Erythroblast (primary cell): ENCODE measurements around the gene TAX1BP3.

Experiments
- GATA1 ChIP-seq: IDR thresholded peaks from 2 replicates; pipeline ENCODE4 v1.6.1; 2011; ENCODE audit warnings: low read depth, mild to moderate bottlenecking, control low read depth, low read length, moderate library complexity
- POLR2A ChIP-seq: IDR thresholded peaks from 2 replicates; pipeline ENCODE4 v1.6.1; 2011; ENCODE audit warnings: mild to moderate bottlenecking, low read length

DNA sequence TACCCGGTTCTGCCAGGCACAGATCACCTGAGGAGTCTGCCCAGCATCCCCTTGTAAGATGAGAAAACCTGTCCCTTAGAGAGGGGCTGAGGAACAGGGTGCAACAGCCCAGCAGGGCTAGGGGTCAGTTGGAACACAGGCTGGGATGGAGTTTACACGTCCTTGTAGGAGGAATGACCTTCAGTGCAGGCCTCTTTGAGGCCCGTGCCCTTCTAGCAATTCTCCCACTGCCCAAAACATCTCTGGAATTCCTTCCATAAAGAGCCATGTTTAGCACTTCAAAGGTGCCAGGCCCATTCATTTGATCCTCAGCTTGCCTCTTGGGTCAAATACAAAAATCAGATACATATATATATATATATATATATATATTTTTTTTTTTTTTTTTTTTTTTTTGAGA is 27.4 kb downstream of the TAX1BP3 start:
- TF ChIP-seq POLR2A (no peak), GATA1 (no peak)
